ENCODE results near the gene WNT11.

The WNT11 gene

GRCh38 chr11:76158394-76159302 is 47.7 kb downstream of the WNT11 start:
- TF ChIP-seq JUND (IDR thresholded peaks at IDR 0.05; ENCODE audit: low read depth) = no peak
- in situ Hi-C loops (cut with HindIII; ENCODE audit: low pct_unique_long_range_greater_than_20kb, low sequenced_read_pairs) = no loop called here
- DNase-seq (ENCODE audit: low read depth in 1 of 2, low spot score in 1 of 2) = no peak

- no peak for TF ChIP-seq JUND (IDR thresholded peaks at IDR 0.05; ENCODE audit: low read depth)
- in situ Hi-C loops (cut with HindIII; ENCODE audit: low pct_unique_long_range_greater_than_20kb, low sequenced_read_pairs) = no loop called here
- no peak for DNase-seq (ENCODE audit: low read depth in 1 of 2, low spot score in 1 of 2)
These were observed 48.4 kb downstream of the WNT11 start for GRCh38 chr11:76157891-76158290.

DNA sequence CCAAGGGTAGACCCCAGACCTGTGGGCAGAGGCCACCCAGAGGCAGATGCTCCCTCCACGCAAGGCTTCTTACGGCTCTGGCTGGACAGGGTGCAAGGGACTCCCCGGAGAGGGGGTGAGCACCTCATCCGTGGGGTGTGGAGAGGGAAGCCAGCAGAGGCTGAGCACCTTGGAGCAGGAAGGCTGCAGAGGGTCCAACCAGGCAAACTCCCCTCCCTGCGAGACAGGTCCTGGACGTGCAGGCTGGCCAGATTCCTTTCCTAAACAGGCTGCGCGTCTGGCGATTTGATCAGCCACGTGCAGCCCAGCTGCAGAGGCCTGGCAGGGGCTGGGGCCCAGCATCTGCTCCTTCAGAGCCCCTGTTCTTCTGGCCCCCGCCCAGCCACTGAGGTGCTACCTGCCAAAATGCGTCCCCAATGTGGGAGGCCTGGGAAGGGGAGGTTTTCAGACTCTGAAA is 49.3 kb downstream of the WNT11 start:
- DNase-seq (ENCODE audit: low read depth in 1 of 2, low spot score in 1 of 2) = no peak
- no peak for TF ChIP-seq JUND (IDR thresholded peaks at IDR 0.05; ENCODE audit: low read depth)
- in situ Hi-C loops (cut with HindIII; ENCODE audit: low pct_unique_long_range_greater_than_20kb, low sequenced_read_pairs) = no loop called here

DNA sequence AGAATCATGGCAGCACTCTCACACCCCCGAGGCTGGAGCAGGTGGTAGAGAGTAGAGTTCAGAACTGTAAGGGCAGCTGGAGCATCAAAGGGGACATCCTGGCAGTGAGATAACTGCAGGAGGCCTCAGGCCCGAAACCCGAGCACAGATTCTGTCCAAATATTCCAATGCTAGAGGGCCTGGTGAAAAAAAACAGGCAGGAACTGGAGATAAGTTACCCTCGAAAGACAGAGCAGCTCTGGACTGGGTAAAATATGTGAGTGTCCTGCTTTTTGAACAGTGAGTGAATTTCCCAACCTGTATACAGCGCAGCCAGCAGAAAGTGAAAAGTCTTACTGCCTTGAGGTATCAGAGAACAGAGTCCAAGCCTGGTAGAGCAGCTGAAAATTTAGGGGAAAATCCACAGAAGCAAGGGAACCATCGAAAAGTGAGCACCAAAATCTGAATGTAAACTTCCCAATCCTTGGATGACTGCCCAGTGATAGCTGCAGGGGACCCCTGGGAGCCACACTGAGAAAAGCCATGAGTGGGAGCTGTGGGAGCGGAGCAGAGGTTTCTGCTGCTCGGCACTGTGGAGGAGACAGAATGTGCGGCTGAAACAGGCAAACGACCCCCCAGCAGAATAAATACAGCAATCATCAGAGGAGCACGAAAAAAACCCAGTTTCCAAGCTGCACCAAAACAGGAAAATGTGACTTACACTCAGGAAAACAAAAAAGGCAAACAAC is 50.6 kb downstream of the WNT11 start:
- TF ChIP-seq JUND (IDR thresholded peaks at IDR 0.05; ENCODE audit: low read depth) = no peak
- in situ Hi-C loops (cut with HindIII; ENCODE audit: low pct_unique_long_range_greater_than_20kb, low sequenced_read_pairs) = no loop called here
- DNase-seq (ENCODE audit: low read depth in 1 of 2, low spot score in 1 of 2) = no peak

DNA sequence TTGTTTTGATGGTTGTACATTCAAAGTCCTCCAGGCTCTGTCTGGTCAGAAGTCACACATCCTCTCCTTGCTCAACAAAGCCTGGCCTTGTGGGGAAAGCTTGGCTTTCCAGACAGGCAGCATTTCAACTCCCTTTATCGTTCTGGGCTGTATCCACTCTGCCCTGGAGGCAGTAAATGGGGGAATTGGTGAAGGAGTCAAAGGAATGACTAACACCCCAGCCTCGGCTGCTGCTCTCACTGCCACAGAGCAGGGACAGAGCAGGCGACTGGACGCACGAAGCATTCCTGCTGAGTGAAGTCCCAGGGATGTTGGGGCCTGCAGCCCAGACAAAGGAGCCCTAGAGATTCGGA is 52.8 kb downstream of the WNT11 start:
- in situ Hi-C loops (cut with HindIII; ENCODE audit: low pct_unique_long_range_greater_than_20kb, low sequenced_read_pairs) = no loop called here
- DNase-seq (ENCODE audit: low read depth in 1 of 2, low spot score in 1 of 2) = peak in 1 of 2 experiments; percentile 36
- TF ChIP-seq JUND (IDR thresholded peaks at IDR 0.05; ENCODE audit: low read depth) = no peak

DNA sequence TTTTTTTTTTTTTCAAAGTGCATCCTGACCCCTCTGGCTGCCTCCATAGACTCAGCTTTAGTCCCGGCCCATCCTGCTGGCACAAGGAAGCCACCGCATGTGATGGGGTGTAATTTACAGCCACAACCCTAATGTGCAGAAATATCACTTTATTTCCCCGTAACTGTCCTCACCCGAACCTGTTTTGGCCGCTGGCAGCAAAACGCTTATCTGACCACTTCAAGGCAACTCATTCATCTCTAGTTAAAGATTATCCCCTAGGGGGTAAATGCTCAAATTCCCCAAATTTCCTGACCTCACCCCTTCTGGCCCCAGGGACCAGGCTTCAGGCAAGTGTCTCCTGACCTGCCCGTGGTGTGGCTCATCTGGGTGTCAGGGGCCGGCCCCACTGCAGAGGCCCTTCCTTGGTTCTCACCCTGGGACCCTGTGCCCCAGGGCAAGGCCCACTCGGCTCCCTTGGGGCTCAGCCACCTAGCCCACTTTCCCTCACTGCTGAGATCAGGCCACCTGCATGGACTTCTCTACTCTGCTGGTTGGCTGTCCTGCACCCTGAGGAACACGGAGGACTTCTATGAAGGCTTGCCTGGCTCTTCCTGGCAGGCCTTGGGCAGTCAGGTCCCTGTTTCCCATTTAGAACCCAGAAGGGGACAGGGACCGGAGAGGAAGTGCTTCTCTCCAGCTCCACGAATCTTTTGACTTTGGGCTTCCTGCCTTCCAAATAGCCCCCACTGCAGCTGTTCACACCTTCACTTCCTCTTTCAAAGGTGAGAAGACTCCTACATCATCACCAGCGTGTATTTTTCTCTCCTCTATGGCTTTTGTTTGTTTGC is 53.3 kb downstream of the WNT11 start:
- no peak for TF ChIP-seq JUND (IDR thresholded peaks at IDR 0.05; ENCODE audit: low read depth)
- in situ Hi-C loops (cut with HindIII; ENCODE audit: low pct_unique_long_range_greater_than_20kb, low sequenced_read_pairs) = no loop called here
- DNase-seq (ENCODE audit: low read depth in 1 of 2, low spot score in 1 of 2) = no peak

GRCh38 chr11:76152086-76152681 is 54.1 kb downstream of the WNT11 start:
- no peak for TF ChIP-seq JUND (IDR thresholded peaks at IDR 0.05; ENCODE audit: low read depth)
- peak; percentile 87 to 90 for DNase-seq (ENCODE audit: low read depth in 1 of 2, low spot score in 1 of 2)
- in situ Hi-C loops (cut with HindIII; ENCODE audit: low pct_unique_long_range_greater_than_20kb, low sequenced_read_pairs) = no loop called here

- DNase-seq (ENCODE audit: low read depth in 1 of 2, low spot score in 1 of 2) = no peak
- TF ChIP-seq JUND (IDR thresholded peaks at IDR 0.05; ENCODE audit: low read depth) = no peak
- in situ Hi-C loops (cut with HindIII; ENCODE audit: low pct_unique_long_range_greater_than_20kb, low sequenced_read_pairs) = no loop called here
These were observed 54.7 kb downstream of the WNT11 start for GRCh38 chr11:76151556-76152085.

DNA sequence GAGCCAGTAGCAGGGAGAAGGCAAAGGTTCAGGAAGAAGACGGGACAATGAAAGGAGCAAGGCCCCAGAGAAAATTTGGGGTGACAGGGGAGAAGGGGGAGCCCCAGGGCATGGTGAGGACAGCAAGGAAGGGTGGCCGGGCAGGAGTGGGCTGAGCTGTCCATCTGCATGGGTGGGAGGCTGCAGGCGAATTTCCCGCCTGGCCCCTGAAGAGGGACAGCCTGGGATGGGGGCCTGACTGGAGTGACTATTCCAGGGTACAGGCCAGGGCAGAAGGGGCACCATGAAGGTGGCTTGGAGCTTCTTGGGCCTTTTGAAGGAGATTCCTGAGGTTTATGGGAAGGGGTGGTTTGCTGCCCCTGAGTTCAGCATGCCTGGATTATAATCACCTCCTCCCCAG is 56.2 kb downstream of the WNT11 start:
- no peak for DNase-seq (ENCODE audit: low read depth in 1 of 2, low spot score in 1 of 2)
- in situ Hi-C loops (cut with HindIII; ENCODE audit: low pct_unique_long_range_greater_than_20kb, low sequenced_read_pairs) = no loop called here

DNA sequence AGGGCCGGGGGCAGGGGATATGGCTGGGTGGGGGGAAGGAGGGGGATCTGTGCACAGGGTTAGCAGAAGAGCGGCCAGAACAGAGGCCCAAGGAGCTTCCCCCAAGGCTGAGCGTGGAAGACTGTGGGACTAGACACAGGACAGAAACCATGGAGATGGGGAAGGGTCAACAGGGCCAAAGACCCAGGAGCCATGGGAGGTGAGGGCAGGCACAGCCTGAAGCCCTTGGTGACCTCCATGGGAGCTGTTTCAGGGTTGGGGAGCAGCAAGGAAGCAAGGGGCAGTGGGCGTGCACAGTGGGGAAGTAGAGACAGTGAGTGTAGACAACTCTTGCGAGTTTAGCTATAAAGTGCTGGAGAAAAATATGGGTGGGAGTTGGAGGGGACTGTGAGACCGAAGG is 56.6 kb downstream of the WNT11 start:
- no peak for DNase-seq (ENCODE audit: low read depth in 1 of 2, low spot score in 1 of 2)
- no peak for TF ChIP-seq JUND (IDR thresholded peaks at IDR 0.05; ENCODE audit: low read depth)

More for the DNA sequence above, 56.2 kb downstream of the WNT11 start:
- no peak for TF ChIP-seq JUND (IDR thresholded peaks at IDR 0.05; ENCODE audit: low read depth)

DNA sequence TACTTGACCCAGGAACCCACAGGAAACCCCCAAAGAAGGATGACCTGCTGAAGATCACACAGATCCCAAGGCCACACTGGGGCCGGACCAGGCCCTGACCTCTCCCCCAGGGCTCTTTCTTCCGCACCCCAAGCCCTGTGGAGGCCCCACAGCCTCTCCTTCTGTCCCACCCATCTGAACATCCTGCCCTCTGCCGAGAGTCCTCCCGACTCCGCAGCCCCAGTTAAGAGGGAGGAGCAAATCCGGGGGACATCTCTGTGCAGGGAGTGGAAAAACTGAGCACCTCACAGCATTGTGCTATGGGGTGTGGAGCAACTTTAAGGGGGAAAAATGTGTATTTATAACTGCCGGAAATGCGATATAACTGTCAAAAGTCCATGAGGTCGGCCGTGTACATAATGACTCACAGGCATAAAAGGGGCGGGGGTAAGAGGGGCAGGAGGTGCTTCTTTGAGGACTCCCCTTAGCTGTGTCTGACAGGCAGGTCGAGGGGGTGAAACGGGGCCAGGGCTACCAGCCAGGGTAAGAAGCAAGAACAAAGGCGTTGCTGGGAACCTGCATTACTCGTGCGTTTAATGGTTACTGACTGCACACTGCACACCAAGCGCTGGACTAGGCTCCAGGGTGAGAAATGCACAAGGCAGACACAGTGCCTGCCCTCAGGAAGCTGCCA is 57.2 kb downstream of the WNT11 start:
- DNase-seq (ENCODE audit: low read depth in 1 of 2, low spot score in 1 of 2) = no peak
- in situ Hi-C loops (cut with HindIII; ENCODE audit: low pct_unique_long_range_greater_than_20kb, low sequenced_read_pairs) = no loop called here

More for the DNA sequence above, 56.6 kb downstream of the WNT11 start:
- in situ Hi-C loops (cut with HindIII; ENCODE audit: low pct_unique_long_range_greater_than_20kb, low sequenced_read_pairs) = no loop called here

More for the DNA sequence above, 57.2 kb downstream of the WNT11 start:
- TF ChIP-seq JUND (IDR thresholded peaks at IDR 0.05; ENCODE audit: low read depth) = no peak
